PC-9 (cell line): ENCODE measurements around the gene FAM89B. TPM values are rescaled to one million over a fixed set of nuclear protein-coding genes. Genes with fewer than 3 reads are reported as not detected.
"Not testable (repeated sequence)": the region's sequence is repeated elsewhere in the genome, so short reads cannot be mapped to it uniquely, and the experiment has no call there.

Experiments used
- BruUV-seq: library from RNA; stranded (reverse); fragments of 400-500 nt; replicated peaks from 2 replicates; lab custom pipeline; 2021; lab: Mats Ljungman, UMichigan
- CTCF ChIA-PET: fragments of 300-600 bp; sonication (Branson Sonifier 250); formaldehyde crosslinking; loops from one replicate; lab custom pipeline; 2022; ENCODE audit warnings: antibody characterized with exemption; lab: Charles Lee
- POLR2A ChIA-PET: fragments of 300-600 bp; sonication (Branson Sonifier 250); formaldehyde crosslinking; loops from one replicate; lab custom pipeline; 2022; ENCODE audit warnings: antibody characterized with exemption; ENCODE audit not compliant: unreplicated experiment; lab: Charles Lee
- DNase-seq, 2 experiments: peaks; one replicate each; pipeline versions ENCODE4 v3.0.0 to v3.0.0-alpha.2; 2015 to 2022; ENCODE audit warnings: mixed read lengths in 1 of 2
- H2AFZ ChIP-seq: fragments of 200-600 bp; sonication (generic); 2 replicates; pipeline ENCODE4 v1.8.1; 2017; ENCODE audit warnings: antibody characterized with exemption
- H3F3A ChIP-seq: fragments of 200-600 bp; sonication (generic); 2 replicates; pipeline ENCODE4 v1.8.1; 2017; ENCODE audit warnings: antibody characterized with exemption, mild to moderate bottlenecking, low read depth; ENCODE audit not compliant: insufficient read depth
- H3K27ac ChIP-seq: fragments of 200-600 bp; sonication (generic); 2 replicates; pipeline ENCODE4 v1.6.1; 2016; ENCODE audit warnings: mixed run types
- H3K27me3 ChIP-seq: fragments of 200-600 bp; sonication (generic); 2 replicates; pipeline ENCODE4 v1.6.1; 2016; ENCODE audit warnings: low read depth, mixed run types; ENCODE audit not compliant: insufficient read depth
- H3K36me3 ChIP-seq: fragments of 200-600 bp; sonication (generic); 2 replicates; pipeline ENCODE4 v1.6.1; 2016; ENCODE audit warnings: low read depth, mixed run types
- H3K4me1 ChIP-seq: fragments of 200-600 bp; sonication (generic); replicated peaks from 2 replicates; pipeline ENCODE4 v1.6.1; 2016; ENCODE audit warnings: mixed run types; ENCODE audit not compliant: insufficient read depth
- H3K4me2 ChIP-seq: fragments of 200-600 bp; sonication (generic); 2 replicates; pipeline ENCODE4 v1.6.1; 2017; ENCODE audit warnings: mixed run types
- H3K4me3 ChIP-seq: fragments of 200-600 bp; sonication (generic); 2 replicates; pipeline ENCODE4 v1.6.1; 2016; ENCODE audit warnings: mixed run types
- H3K79me2 ChIP-seq: fragments of 200-600 bp; sonication (generic); 2 replicates; pipeline ENCODE4 v1.6.1; 2017; ENCODE audit warnings: low read depth, mixed run types
- H3K9me2 ChIP-seq: fragments of 200-600 bp; sonication (generic); 2 replicates; pipeline ENCODE4 v1.8.1; 2017; ENCODE audit warnings: mild to moderate bottlenecking; ENCODE audit not compliant: insufficient read depth
- H3K9me3 ChIP-seq: fragments of 200-600 bp; sonication (generic); 2 replicates; pipeline ENCODE4 v1.8.1; 2016; ENCODE audit warnings: low read depth; ENCODE audit not compliant: insufficient read depth
- H4K20me1 ChIP-seq: fragments of 200-600 bp; sonication (generic); 2 replicates; pipeline ENCODE4 v1.8.1; 2017; ENCODE audit not compliant: insufficient read depth
- EZH2 ChIP-seq: fragments of 200-600 bp; sonication (generic); IDR thresholded peaks from 2 replicates; pipeline ENCODE4 v1.8.0; 2017; ENCODE audit warnings: antibody characterized with exemption, low read depth
- intact Hi-C: fragments of 100-400 bp; cut with micrococcal nuclease; formaldehyde crosslinking; loops from one replicate; pipeline ENCODE4 v1.10.0; 2022; ENCODE audit not compliant: unreplicated experiment
- total RNA-seq: library from RNA; stranded (reverse); gene quantifications from 2 replicates; pipeline ENCODE4 v1.2.3, GENCODE V29; 2021
- TF ChIP-seq, protein P1 (sequence below): fragments of 200-600 bp; sonication (generic); conservative IDR thresholded peaks from 2 replicates; pipeline ENCODE4 v1.6.1; 2017; ENCODE audit warnings: mixed run types, antibody characterized with exemption, mild to moderate bottlenecking, moderate library complexity

Gene FAM89B
- total RNA-seq, 1 experiment from 2014 or later, result 53.3 TPM

DNA sequence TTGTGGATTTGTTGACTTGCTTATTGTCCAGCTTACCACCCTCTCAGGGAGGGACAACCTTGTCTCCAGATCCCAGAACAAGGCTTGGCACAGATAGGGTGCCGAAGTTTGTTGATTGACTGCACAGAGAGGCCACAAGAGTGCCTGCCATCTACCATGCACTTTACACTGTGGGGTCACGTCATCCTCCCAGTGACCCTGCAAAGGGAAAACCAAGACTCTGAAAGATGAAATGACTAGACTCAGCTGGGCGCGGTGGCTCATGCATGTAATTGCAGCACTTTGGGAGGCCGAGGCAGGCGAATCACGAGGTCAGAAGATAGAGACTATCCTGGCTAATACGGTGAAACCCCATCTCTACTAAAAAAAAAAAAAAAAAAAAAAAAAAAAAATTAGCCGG, 9.6 kb upstream of the FAM89B start:
- Histone ChIP-seq H3F3A (peaks cover 60% of the 10 kb centered on the region), H3K79me2 (peaks cover 27% of the 10 kb centered on the region), H4K20me1 (no peaks in the 10 kb centered on the region), H3K36me3 (peaks cover 1% of the 10 kb centered on the region; the same call in 1 of the 2 replicates), H3K27me3 (no peaks in the 10 kb centered on the region), H3K4me3 (no peak overlapping the region), H3K27ac (no peak overlapping the region), H3K4me2 (no peak overlapping the region), H3K4me1 (peaks cover 47% of the 10 kb centered on the region), H2AFZ (no peak overlapping the region), H3K9me3 (no peaks in the 10 kb centered on the region), H3K9me2 (no peaks in the 10 kb centered on the region)
- ChIA-PET POLR2A (no interaction called here), CTCF (interaction anchor here (0.7 kb wide), 1 partner anchor 81 kb away, joined by 4 read pairs; no protein-coding TSS in a partner anchor)
- BruUV-seq, result no TSS peak
- TF ChIP-seq EZH2, result no peak
- TF ChIP-seq, protein P1, sequence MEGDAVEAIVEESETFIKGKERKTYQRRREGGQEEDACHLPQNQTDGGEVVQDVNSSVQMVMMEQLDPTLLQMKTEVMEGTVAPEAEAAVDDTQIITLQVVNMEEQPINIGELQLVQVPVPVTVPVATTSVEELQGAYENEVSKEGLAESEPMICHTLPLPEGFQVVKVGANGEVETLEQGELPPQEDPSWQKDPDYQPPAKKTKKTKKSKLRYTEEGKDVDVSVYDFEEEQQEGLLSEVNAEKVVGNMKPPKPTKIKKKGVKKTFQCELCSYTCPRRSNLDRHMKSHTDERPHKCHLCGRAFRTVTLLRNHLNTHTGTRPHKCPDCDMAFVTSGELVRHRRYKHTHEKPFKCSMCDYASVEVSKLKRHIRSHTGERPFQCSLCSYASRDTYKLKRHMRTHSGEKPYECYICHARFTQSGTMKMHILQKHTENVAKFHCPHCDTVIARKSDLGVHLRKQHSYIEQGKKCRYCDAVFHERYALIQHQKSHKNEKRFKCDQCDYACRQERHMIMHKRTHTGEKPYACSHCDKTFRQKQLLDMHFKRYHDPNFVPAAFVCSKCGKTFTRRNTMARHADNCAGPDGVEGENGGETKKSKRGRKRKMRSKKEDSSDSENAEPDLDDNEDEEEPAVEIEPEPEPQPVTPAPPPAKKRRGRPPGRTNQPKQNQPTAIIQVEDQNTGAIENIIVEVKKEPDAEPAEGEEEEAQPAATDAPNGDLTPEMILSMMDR, result no peak
- intact Hi-C loops, result no loop called here
- no peak for DNase-seq

DNA sequence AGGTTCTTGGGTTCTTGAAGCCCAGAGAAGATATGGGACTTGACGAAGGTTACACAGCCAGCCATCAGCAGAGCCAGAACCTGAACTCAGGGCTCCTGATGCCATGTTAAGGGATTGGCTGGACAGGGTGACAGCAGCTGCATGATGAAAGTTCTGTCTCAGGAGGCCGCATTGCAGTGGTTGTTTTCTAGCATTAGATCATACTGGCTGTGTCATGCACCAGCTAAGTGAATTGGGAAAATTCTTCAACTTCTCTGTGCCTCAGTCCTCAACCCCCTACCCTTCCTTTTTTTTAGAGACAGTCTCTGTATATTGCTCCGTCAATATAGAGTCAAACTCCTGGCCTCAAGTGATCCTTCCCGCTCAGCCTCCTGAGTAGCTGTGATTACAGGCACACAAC, 8.7 kb upstream of the FAM89B start:
- Histone ChIP-seq H3K9me2 (no peaks in the 10 kb centered on the region), H3K4me2 (no peak overlapping the region), H3K9me3 (no peaks in the 10 kb centered on the region), H3K79me2 (peaks cover 34% of the 10 kb centered on the region), H4K20me1 (no peaks in the 10 kb centered on the region), H3K4me3 (no peak overlapping the region), H3K27me3 (no peaks in the 10 kb centered on the region), H3K4me1 (peaks cover 54% of the 10 kb centered on the region), H2AFZ (no peak overlapping the region), H3F3A (peaks cover 67% of the 10 kb centered on the region), H3K36me3 (peaks cover 5% of the 10 kb centered on the region; the same call in 1 of the 2 replicates), H3K27ac (no peak overlapping the region)
- no peak for DNase-seq
- ChIA-PET CTCF (no interaction called here), POLR2A (no interaction called here)
- BruUV-seq, result no TSS peak
- intact Hi-C loops, result no loop called here
- no peak for TF ChIP-seq EZH2
- TF ChIP-seq, protein P1, result no peak

DNA sequence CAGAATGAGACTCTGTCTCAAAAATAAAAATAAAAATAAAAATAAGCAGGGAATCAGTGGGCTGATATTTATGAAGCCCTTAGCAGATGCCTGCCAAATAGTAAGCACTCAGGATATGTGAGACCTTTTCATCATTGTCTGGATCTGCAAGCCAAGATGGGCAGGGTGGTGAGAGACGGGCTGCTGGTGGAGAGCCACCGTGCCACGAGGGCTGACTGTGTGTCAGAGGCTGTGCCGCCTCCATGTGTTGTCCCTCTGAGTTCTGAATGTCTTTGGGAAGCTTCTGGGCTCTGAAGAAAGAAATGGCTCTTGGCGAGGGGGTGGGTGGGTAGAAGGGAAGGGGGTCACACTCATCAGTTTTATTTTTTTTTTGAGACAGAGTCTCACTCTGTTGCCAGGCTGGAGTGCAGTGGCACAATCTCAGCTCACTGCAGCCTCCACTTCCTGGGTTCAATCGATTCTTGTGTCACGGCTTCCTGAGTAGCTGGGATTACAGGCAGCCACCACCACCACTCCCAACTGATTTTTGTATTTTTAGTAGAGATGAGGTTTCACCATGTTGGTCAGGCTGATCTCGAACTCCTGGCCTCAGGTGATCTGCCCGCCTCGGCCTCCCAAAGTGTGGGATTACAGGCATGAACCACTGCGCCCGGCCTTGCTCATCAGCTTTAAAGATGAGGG, 7.3 kb upstream of the FAM89B start:
- H3K4me2 ChIP-seq, H3K9me3 ChIP-seq, intact Hi-C loops, H3K27me3 ChIP-seq, H3K9me2 ChIP-seq, H2AFZ ChIP-seq, H3K36me3 ChIP-seq, BruUV-seq, H3K4me3 ChIP-seq, DNase-seq, CTCF ChIA-PET, H4K20me1 ChIP-seq: not testable (repeated sequence)
- H3K27ac ChIP-seq, result peak overlapping the region; percentile 28; the same call in 1 of the 2 replicates
- peaks cover 44% of the 10 kb centered on the region for H3K4me1 ChIP-seq
- POLR2A ChIA-PET, result interaction anchor here (0.7 to 0.9 kb wide), 2 partner anchors 11 to 14 kb away, joined by 4 to 19 read pairs; no protein-coding TSS in a partner anchor
- H3K79me2 ChIP-seq, result peaks cover 36% of the 10 kb centered on the region
- peaks cover 65% of the 10 kb centered on the region for H3F3A ChIP-seq
